Muscle of back (tissue), 11 donors: ENCODE measurements around the gene EMP2. TPM values are rescaled to one million over a fixed set of nuclear protein-coding genes. Genes with fewer than 3 reads are reported as not detected.
"Not testable (repeated sequence)": the region's sequence is repeated elsewhere in the genome, so short reads cannot be mapped to it uniquely, and the experiment has no call there.

ENCODE experiments used
- DNase-seq, 3 donors: peaks; one replicate each; pipeline versions ENCODE4 v3.0.0 to v3.0.0-alpha.2; 2013
- polyA plus RNA-seq, 10 donors: library from polyadenylated mRNA; unstranded; fragments of 120-200 nt; gene quantifications; one replicate each; pipeline ENCODE4 v1.2.1, GENCODE V29; 2013; ENCODE audit not compliant: insufficient read length in 10 of 10

Gene EMP2
- polyA plus RNA-seq, 10 donors: 48.1 to 88.5 (median 63.1) TPM

DNA sequence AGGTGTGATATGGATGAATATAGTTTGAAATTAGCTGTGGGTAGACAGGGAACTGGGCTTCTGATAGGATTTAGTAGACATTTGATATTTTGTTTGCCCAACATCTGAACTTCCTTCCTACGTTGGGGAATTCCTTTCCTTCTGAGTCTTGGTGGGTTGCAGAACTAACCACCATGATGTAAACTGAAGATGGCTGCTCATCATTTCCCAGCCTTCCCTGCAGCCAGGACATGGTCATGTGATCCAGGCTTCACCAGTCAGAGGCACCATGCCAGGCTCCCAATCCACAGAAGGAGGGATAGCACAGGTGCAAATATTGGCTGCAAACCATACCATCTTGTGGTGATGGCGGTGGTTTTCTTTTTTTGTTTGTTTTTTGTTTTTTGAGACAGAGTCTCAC, 57.4 kb downstream of the EMP2 start:
- no peak for DNase-seq

DNA sequence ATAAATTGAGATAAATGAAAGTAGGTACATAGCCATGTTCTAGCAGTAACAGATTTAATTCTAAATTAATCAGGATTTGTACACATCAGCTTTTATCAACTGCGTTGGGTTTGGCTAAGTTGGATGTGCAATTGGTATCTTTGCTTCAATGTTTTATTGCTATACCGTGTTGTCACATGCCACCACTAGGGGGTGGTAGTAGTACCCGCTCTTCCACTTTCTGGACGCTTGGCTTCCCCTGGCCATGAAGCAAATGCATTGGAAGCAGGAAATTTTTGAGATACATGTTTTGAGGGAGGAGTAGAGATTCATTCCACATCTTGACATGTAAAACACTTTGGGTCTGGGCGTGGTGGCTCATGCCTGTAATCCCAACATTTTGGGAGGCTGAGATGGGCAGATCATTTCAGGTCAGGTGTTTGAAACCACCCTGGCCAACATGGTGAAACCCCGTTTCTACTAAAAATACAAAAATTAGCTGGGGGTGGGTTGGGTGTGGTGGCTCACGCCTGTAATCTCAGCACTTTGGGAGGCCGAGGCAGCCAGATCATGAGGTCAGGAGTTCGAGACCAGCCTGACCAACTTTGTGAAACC, 58.6 kb downstream of the EMP2 start:
- DNase-seq: peak; percentile 16 to 87 (median 69)

DNA sequence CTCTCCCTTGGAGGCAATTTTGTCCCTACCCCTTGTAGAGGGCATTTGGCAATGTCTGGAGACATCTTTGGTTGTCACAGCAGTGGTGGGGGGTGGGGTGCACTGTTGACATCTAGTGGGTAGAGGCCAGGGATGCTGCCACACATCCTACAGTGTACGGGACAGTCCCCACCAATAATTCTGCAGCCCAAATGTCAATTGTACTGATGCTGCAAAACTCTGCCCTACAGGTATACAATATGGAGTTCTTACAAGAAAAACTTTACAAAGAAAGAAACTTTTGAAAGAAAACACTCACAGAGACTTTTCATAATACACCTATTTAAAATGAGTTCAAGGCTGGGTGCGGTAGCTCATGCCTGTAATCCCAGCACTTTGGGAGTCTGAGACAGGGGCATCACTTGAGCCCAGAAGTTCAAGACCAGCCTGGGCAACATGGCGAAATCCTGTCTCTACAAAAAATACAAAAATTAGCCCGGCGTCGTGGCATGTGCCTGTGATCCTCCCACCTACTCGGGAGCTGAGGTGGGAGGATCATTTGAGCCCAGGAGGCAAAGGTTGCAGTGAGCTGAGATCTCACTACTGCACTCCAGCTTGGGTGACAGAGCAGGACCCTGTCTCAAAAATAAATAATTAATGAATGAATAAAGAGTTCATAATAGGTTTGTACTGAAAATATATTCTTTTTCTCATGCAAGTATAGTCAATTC, 59.4 kb downstream of the EMP2 start:
- DNase-seq: no peak

DNA sequence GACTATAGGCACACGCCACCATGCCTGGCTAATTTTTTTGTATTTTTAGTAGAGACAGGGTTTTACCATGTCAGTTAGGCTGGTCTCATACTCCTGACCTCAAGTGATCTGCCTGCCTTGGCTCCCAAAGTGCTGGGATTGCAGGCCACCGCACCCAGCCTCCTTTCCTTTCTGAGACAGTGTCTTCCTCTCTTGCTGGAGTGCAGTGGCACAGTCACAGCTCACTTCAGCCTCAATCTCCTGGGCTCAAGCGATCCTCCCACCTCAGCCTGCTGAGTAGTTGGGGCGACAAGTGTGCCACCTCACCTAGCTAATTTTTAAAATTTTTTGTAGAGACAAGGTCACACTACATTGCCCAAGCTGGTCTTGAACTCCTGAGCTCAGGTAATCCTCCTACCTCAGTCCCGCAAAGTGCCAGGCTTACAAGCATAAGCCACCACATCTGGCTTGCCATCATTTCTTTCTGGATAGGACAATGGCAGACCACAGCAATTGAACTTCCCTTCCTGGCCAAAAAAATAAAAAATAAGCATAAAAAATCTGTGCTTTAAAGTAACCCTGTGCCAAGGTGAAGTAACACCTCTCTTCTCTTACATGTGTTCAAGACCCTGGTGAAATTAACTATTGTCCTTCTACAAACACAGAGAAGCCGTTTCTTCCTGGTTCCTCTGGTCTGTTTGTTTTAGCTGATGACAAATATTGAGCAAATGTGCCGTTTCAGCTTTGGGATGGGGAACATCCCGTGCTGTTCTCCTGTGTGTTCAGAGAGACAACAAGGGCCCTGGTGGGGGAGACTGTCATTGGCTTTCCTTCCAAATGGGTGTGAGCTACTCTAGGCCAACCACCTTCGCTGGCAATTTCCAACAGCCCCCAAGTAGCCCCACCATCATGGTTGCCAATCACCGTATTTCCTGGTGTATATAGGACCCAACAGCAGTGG, 60.2 kb downstream of the EMP2 start:
- DNase-seq: no peak

DNA sequence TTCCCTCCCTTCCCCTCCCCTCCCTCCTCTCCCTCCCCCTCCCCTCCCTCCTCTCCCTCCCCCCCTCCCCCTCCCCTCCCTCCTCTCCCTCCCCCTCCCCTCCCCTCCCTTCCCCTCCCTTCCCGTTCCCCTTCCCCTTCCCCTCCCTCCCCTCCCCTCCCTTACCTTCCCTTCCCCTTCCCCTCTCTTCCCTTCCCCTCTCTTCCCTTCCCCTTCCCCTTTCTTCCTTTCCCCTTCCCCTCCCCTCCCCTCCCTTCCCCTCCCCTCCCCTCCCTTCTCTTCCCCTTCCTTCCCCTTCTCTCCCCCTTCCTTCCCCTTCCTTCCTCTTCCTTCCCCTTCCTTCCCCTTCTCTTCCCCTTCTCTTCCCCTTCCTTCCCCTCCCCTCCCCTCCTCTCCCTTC, 61.1 kb downstream of the EMP2 start:
- DNase-seq: no peak

DNA sequence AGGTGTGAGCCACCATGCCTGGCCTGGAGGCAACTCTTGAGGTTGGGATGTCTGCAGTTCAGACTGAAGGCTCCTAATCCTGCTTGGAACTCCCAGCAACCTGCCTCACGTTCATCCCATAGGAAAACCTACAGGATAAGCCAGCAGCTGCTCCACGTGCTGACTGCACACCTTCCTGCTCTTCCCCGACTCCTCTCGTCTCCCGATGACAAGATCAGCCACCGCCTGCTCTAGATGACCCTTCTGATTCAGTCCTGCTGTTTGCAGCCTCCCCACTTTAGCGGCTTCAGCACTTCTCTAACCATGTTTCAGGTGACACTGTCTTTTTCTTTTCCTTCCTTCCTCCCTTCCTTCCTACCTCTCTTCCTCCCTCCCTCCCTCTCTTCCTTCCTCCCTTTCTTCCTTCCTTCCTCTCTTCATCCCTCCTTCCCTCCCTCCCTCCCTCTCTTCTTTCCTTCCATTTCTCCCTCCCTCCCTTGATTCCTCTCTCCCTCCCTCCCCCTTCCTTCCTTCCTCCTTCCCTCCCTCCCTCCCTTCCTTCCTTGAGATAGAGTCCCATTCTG, 61.8 kb downstream of the EMP2 start:
- DNase-seq: no peak

DNA sequence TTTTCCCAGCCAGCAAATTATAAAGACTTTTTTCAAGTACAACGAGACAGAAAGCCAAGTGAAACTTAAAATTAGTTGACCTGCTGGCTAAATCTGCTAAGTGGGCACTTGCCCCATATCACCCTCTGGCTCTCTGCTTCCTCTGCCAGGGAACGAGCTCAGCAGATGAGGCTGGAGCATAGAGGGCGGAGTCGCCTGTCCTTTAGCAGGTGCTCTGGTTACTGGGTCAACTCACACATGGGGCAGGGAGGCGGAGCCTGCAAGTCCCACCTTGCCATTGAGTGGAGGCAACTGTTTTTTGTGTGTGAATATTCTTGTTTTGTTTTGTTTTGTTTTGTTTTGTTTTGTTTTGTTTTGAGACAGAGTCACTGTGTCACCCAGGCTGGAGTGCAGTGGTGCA, 62.5 kb downstream of the EMP2 start:
- no peak for DNase-seq

DNA sequence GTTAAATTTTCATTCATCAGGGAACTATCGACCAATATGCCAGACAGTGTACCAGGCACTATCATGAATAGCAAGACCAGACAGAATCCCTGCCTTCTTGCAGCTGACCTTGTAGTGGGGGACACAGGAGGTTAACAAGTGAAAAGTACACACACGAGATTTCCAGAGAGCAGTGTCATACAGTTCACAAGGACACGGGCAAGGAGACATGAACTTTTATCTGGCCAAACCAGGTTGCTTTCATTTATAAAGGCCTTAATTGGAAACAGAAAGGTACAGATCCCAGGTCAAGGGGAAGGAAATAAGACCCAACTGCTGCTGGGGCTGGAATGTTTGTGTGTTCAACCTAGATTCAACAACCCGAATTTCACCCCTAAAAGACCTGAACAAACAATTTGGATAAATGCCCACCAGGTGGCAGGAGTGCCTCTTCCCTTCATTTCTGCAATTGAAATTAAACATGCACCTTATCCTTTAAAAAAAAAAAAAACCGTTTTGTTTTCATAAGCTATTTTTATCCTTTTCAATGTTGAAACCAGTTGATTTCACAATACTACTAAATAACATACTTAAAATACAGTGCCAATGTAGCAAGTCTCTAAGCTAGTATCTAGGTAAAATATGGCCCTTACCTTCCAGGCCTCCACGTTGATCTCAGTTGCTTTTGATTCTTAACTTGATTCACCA, 65.9 kb downstream of the EMP2 start:
- peak; percentile 19 to 44 (median 43) for DNase-seq

DNA sequence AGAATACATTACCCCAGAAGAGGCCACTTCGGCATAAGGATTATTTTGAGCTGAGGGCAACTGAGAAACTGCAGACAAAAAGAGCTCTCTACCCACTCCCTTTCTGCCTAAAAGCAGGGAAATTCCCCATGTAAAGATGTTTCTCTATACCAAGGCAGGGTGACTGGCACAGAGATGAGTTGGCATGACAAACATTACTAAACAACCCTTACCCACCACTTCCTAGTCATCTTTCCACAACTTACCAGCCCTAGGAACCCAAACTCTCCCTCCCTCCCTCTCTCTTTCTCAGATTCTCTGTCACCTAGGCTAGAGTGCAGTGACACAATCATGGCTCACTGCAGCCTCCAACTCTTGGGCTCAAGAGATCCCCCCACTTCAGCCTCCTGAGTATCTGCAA, 68.6 kb downstream of the EMP2 start:
- DNase-seq: no peak

DNA sequence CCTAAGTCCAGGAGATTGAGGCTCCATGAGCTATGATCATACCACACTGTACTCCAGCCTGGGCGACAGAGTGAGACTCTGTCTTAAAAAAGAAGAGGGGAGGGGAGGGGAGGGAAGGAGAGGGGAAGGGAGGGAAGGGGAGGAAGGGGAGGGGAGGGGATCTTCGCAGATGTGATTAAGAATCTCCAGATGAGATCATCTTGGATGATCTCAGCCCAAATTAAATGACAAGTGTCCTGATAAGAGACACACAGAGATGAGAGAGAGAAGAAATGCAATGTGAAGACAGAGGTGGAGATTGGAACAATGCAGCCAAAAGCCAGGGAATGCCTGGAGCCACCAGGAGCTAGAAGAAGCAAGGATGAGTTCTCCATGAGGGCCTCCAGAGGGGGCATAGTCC, 70.1 kb downstream of the EMP2 start:
- no peak for DNase-seq

DNA sequence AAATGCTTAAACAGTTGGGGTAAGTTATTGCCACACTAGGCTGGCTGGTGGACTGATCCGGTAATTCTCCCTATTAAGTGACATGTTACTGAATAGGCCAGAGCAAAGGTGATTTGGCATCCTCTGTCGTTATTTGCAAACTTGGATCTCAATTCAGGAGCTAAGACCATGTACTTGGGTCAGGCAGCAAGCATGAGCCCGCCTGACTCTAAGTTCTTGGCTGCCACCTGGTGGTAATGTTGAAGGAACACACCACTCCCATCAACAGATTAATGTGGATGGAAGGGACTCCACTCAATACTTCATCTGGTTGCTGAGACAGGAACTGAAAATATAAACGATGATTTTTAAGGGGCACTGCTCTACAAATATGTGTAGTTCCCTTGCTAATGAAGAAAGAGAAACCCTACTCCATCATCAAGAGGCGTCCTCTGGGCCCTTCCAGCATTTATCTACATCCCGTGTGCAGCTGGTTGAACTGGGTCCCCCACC, 70.8 kb downstream of the EMP2 start:
- peak; percentile 64 to 86 (median 77) for DNase-seq

DNA sequence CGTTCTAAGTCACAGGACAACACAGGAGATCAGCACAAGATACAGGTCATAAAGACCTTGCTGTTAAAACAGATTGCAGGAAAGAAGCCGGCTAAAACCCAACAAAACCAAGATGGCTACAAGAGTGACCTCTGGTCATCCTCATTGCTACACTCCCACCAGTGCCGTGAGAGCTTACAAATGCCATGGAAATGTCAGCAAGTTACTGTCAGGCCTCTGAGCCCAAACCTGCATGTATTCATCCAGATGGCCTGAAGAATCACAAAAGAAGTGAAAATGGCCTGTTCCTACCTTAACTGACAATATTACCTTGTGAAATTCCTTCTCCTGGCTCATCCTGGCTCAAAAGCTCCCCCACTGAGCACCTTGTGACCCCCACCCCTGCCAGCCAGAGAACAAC, 75.1 kb downstream of the EMP2 start:
- DNase-seq: not testable (repeated sequence)

DNA sequence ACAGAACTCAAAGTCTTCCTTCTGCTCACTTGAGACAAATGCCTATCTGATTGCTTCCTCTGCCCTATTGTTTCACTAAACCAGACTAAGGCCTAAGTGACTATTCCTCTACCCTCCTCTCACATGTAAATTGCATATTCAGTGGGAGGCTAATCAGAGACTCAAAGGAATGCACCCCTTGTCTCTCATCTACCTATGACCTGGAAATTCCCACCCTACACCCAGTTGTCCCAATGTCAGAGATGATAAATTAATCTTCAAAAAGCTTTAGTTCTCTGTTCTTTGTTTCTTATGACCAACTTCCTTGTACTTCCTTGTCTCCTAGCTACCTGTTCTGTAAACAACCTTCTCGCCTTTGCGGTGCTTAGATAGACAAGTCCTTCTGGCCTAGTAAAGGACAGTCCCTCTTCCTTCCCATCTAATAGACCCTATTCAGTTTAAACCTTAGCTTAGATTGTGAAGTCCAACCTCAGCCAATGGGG, 76.0 kb downstream of the EMP2 start:
- no peak for DNase-seq

DNA sequence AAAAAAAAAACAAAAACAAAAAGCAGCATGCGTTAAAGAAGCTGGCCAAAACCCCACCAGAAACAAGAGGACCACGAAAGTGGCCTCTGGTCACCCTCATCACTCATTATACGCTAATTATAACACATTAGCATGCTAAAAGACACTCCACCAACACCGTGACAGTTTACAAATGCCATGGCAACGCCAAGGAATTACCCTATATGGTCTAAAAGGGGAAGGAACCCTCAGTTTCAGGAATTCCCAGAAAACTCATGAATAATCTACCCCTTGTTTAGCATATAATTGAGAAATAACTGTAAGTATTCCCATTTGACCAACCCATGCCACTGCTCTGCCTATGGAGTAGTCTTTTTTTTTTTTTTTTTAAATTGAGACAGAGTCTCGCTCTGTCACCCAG, 77.6 kb downstream of the EMP2 start:
- DNase-seq: no peak

DNA sequence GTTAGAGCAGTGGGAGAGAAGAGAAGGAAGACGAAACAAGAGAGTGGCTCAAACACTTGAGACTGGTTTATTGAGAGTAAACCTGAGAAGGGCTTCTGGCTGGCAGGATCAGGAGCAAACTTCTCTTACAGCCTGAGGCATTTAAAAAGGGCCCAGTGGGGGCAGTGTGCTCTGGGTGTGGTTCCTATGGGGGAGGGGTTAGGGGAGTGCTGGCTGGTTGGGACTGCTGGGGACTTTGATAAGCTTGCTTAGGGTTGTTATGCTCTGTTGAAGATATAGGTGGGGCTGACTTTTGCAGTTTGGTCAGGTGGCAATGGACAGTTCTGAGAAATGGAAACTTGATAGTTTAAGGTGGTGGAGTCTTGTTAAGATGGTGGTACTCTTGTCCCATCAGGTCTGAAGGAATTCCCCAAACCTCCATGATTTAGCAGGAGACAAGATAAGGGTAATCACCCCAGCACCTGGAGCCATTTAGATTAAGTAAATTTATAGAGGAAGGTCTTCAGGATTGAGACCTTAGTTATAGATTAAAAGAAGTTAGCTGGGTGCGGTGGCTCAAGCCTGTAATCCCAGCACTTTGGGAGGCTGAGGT, 79.3 kb downstream of the EMP2 start:
- no peak for DNase-seq

DNA sequence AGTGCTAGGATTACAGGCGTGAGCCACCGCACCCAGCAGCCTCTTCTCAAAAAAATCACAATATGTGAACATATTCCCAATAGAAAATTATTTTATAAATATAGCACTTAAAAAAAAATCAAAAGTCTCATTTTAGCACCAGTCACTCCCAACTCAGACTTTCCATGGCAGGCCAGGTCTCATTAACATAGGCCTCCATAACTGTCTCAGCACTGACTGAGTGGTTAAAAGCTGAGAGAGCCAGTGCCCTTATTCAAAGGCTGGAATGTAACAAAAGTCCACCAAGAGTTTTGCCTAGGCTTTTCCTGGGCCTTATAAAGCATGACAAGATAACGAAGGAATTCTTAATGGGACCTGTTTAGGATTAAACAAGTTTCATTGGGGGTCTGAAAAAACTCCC, 79.8 kb downstream of the EMP2 start:
- no peak for DNase-seq

DNA sequence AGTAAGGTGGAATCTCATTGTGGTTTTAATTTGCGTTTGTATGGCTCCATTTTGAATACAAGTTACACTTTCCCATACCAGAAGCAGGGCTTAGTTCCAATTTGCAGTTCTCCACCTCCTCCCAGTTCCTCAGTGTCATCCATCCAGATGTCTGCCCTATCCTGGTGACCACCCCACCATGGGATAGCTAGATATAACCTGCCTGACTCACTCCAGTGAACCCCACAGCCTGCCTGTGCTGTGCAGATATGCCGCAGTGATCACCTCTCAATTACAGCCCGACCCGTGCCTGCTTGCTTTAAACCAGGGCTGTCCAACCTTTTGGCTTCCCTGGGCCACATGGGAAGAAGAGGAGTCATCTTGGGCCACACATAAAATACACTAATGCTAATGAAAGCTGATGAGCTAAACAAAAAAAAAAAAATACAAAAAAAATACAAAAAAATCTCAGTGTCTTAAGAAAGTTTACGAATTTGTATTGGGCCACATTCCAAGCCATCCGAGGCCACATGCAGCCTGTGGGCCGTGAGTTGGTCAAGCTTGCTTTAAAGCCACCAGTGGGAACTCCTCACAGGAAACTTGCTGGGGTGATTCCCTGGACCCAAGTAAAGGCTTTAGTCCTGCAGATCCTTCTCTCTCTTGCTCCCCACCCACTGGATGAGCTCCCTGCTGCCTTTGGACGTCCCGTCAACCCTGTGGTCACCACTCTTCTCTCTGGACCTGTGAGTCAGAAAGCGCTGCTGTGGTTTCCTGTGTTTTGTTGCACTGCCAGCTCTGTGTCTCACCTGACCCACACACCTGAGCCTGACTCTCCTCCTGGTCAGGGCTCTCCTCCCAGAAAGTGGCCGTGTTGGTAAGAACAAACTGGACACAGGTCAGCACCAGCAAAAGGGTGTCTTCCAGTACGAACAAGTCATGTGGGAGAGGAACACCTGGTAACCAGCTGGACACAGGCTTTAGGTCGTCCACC, 83.0 kb downstream of the EMP2 start:
- no peak for DNase-seq

DNA sequence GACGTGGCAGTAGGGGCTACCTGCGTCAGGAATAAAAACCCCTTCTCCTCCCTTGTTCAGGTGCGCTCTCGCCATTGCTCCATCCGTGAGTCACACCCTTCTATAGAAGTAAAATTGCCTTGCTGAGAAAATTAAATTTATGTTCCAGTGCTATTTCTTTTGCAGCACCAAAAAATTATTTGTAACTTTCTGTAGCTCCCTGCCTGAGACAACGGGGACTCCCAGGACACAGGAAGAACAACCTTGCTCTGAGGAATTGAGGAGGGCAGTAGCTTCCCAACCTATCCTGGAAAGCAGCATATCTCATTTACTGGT, 85.4 kb downstream of the EMP2 start:
- DNase-seq: no peak

DNA sequence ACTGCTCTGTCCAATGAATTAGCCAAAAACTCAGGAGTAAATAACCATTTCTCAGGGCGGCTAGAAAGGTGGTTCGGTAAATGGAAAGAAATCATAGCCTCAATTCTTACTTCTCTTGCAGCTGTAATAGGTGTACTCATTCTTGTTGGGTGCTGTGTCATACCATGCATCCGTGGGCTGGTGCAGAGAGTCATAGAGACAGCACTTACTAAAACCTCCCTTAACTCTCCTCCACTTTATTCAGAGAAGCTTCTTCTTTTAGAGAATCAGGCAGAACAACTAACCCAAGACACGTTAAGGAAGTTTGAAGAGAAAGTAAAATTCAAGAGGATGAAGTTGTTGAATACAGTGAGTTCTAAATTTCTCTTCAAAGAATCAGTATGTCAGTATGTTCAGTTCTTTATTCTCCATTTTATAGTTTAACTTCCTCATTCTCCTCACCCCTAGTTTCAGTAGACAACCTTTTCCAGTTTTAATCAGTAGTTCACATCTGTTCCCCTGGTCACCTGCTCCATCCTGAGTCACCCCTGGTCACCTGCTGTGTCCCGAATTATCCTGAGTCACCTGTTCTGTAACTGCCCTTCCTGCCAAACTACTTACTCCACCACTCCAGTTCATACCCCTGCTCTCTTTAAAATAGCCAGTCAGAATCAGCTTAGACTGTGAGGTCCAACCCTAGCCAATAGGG, 85.9 kb downstream of the EMP2 start:
- no peak for DNase-seq
